Measurements from ENCODE around the gene PARP1.
"Not testable (repeated sequence)": the region's sequence is repeated elsewhere in the genome, so short reads cannot be mapped to it uniquely, and the experiment has no call there.

The PARP1 gene

GRCh38 chr1:226344441-226345259, 63.2 kb downstream of the PARP1 start:
- no peak for DNase-seq

GRCh38 chr1:226342656-226343055, 65.2 kb downstream of the PARP1 start:
- DNase-seq: no peak

GRCh38 chr1:226340111-226340510, 67.8 kb downstream of the PARP1 start:
- DNase-seq: not testable (repeated sequence)

GRCh38 chr1:226337276-226337875, 70.5 kb downstream of the PARP1 start:
- no peak for DNase-seq

GRCh38 chr1:226335661-226336060, 72.2 kb downstream of the PARP1 start:
- DNase-seq: no peak

GRCh38 chr1:226332947-226333346, 74.9 kb downstream of the PARP1 start:
- peak; percentile 27 for DNase-seq

GRCh38 chr1:226329237-226329636, 78.7 kb downstream of the PARP1 start:
- no peak for DNase-seq

- no peak for DNase-seq
Observed at GRCh38 chr1:226327761-226328162, 80.1 kb downstream of the PARP1 start.

- DNase-seq: no peak
Observed at GRCh38 chr1:226325178-226325577, 82.7 kb downstream of the PARP1 start.

- no peak for DNase-seq
Observed at GRCh38 chr1:226324479-226324878, 83.4 kb downstream of the PARP1 start.

GRCh38 chr1:226322986-226323385, 84.9 kb downstream of the PARP1 start:
- DNase-seq: no peak

- peak; percentile 25 for DNase-seq
Observed at GRCh38 chr1:226320930-226321329, 87.0 kb downstream of the PARP1 start.

- no peak for DNase-seq
Observed at GRCh38 chr1:226318471-226318870, 89.4 kb downstream of the PARP1 start.

GRCh38 chr1:226314055-226314454, 93.8 kb downstream of the PARP1 start:
- DNase-seq: no peak

- DNase-seq: no peak
Observed at GRCh38 chr1:226312065-226312464, 95.8 kb downstream of the PARP1 start.

- DNase-seq: no peak
Observed at GRCh38 chr1:226311376-226311775, 96.5 kb downstream of the PARP1 start.

Measured in OCI-M1 (cell line).